Activated CD4-positive, alpha-beta T cell treated with anti-CD3 and anti-CD28 coated beads for 36 hours (primary cell): Measurements from ENCODE around the gene ACTR6. TPM values are rescaled to one million over a fixed set of nuclear protein-coding genes. Genes with fewer than 3 reads are reported as not detected.
"Not testable (repeated sequence)": the region's sequence is repeated elsewhere in the genome, so short reads cannot be mapped to it uniquely, and the experiment has no call there.

Experiments used
- ATAC-seq: fragments of 200-7000 bp; cut with Tn5 transposase; one replicate; pipeline ENCODE4 v1.10.0; 2021; ENCODE audit warnings: mild to moderate bottlenecking, moderate library complexity
- CTCF ChIA-PET: fragments of 350-600 bp; sonication (Branson Sonifier 250); formaldehyde crosslinking; loops from one replicate; lab custom pipeline; 2021; ENCODE audit warnings: antibody characterized with exemption; lab: Charles Lee
- POLR2A ChIA-PET: fragments of 350-600 bp; sonication (Branson Sonifier 250); formaldehyde crosslinking; loops from one replicate; lab custom pipeline; 2021; ENCODE audit warnings: antibody characterized with exemption, inconsistent platforms; lab: Charles Lee
- DNase-seq: peaks from one replicate; pipeline ENCODE4 v3.0.0-alpha.2; 2020
- H3K27ac Mint-ChIP-seq: one replicate; pipeline ENCODE4 v1.8.0; 2021; ENCODE audit warnings: mixed read lengths
- H3K27me3 Mint-ChIP-seq: one replicate; pipeline ENCODE4 v1.8.0; 2021; ENCODE audit warnings: mixed read lengths
- H3K36me3 Mint-ChIP-seq: one replicate; pipeline ENCODE4 v1.8.0; 2021; ENCODE audit warnings: low read depth, mixed read lengths
- H3K4me1 Mint-ChIP-seq: one replicate; pipeline ENCODE4 v1.8.0; 2021; ENCODE audit warnings: mixed read lengths
- H3K4me3 Mint-ChIP-seq: one replicate; pipeline ENCODE4 v1.8.0; 2021; ENCODE audit warnings: mild to moderate bottlenecking, moderate library complexity, mixed read lengths
- H3K9me3 Mint-ChIP-seq: one replicate; pipeline ENCODE4 v1.8.0; 2021; ENCODE audit warnings: low read depth, mixed read lengths
- intact Hi-C, 2 experiments: fragments of 100-400 bp; cut with DNase I in 1 of 2; cut with micrococcal nuclease in 1 of 2; formaldehyde crosslinking; loops; one replicate each; pipeline versions ENCODE4 v1.14.2 to v1.15.1; 2022 to 2024; cut with DNase I, micrococcal nuclease
- total RNA-seq, 2 experiments: library from RNA; stranded (reverse); gene quantifications; one replicate each; pipeline ENCODE4 v1.2.3, GENCODE V29; 2021

Gene ACTR6
- total RNA-seq, 2 experiments from 2014 or later, result 21.6 to 37.3 TPM

GRCh38 chr12:100221523-100221922 is 20.9 kb downstream of the ACTR6 start:
- Mint-ChIP-seq H3K27ac (no peak overlapping the region), H3K36me3 (peaks cover 24% of the 10 kb centered on the region), H3K9me3 (no peaks in the 10 kb centered on the region), H3K27me3 (no peaks in the 10 kb centered on the region), H3K4me3 (no peak overlapping the region), H3K4me1 (no peaks in the 10 kb centered on the region)
- CTCF ChIA-PET, result interaction anchor here (0.9 to 1.0 kb wide), 2 partner anchors 64 to 183 kb away, joined by 3 read pairs; no protein-coding TSS in a partner anchor
- DNase-seq, result no peak
- intact Hi-C loops, result no loop called here
- POLR2A ChIA-PET, result no interaction called here
- no peak for ATAC-seq

- CTCF ChIA-PET, H3K27ac Mint-ChIP-seq, ATAC-seq, H3K4me1 Mint-ChIP-seq, H3K9me3 Mint-ChIP-seq, H3K4me3 Mint-ChIP-seq, DNase-seq, intact Hi-C loops, POLR2A ChIA-PET, H3K27me3 Mint-ChIP-seq: not testable (repeated sequence)
- peaks cover 24% of the 10 kb centered on the region for H3K36me3 Mint-ChIP-seq
Measured at GRCh38 chr12:100222173-100222572, 21.6 kb downstream of the ACTR6 start.

DNA sequence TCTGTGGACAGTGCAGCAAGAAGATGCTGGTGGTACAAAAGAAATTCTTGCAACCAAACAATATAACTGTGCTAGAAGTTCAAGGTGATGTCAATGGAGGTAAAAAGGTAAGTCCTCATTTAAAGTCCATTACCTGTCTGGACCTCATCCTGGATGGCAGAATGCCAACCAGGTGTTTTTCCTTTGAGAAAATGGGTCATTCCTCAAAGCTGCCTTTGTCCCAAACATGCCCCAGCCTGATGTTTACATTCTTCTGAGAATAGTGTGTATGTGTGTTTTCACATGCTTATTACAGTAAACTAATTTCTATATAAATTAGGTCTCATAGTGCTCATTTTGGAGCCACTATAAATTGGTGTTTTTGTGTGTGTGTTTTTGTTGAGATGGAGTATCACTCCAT is 24.9 kb downstream of the ACTR6 start:
- no peak overlapping the region for H3K4me3 Mint-ChIP-seq
- H3K4me1 Mint-ChIP-seq, result no peaks in the 10 kb centered on the region
- CTCF ChIA-PET, result interaction anchor here (0.5 kb wide), 1 partner anchor 23 kb away, joined by 3 read pairs; no protein-coding TSS in a partner anchor

GRCh38 chr12:100229036-100229635 is 28.5 kb downstream of the ACTR6 start:
- POLR2A ChIA-PET, result no interaction called here

More for the DNA sequence above, 24.9 kb downstream of the ACTR6 start:
- POLR2A ChIA-PET, result no interaction called here
- Mint-ChIP-seq H3K36me3 (peaks cover 24% of the 10 kb centered on the region), H3K27ac (no peak overlapping the region), H3K27me3 (no peaks in the 10 kb centered on the region), H3K9me3 (no peaks in the 10 kb centered on the region)
- ATAC-seq, result no peak
- intact Hi-C loops, result no loop called here
- DNase-seq, result no peak

GRCh38 chr12:100229876-100230275 is 29.3 kb downstream of the ACTR6 start:
- ATAC-seq (no peak), DNase-seq (no peak)
- Mint-ChIP-seq H3K4me1 (no peaks in the 10 kb centered on the region), H3K27me3 (no peaks in the 10 kb centered on the region), H3K9me3 (no peaks in the 10 kb centered on the region), H3K27ac (no peak overlapping the region), H3K36me3 (peaks cover 10% of the 10 kb centered on the region), H3K4me3 (no peak overlapping the region)
- intact Hi-C loops, result loop anchor here (5.0 to 10.0 kb wide), 3 partner anchors 445 to 515 kb away; no protein-coding TSS in a partner anchor
- ChIA-PET POLR2A (interaction anchor here (0.6 to 0.7 kb wide), 2 partner anchors 42 to 94 kb away, joined by 8 to 10 read pairs; no protein-coding TSS in a partner anchor), CTCF (interaction anchor here (0.6 kb wide), 1 partner anchor 27 kb away, joined by 6 read pairs; no protein-coding TSS in a partner anchor)

More at GRCh38 chr12:100229036-100229635, 28.5 kb downstream of the ACTR6 start:
- H3K27me3 Mint-ChIP-seq, result no peaks in the 10 kb centered on the region
- CTCF ChIA-PET, result no interaction called here
- peak; percentile 57 for ATAC-seq
- no peak overlapping the region for H3K27ac Mint-ChIP-seq
- DNase-seq, result no peak
- peaks cover 12% of the 10 kb centered on the region for H3K36me3 Mint-ChIP-seq
- no peaks in the 10 kb centered on the region for H3K4me1 Mint-ChIP-seq
- intact Hi-C loops, result no loop called here
- H3K9me3 Mint-ChIP-seq, result no peaks in the 10 kb centered on the region
- H3K4me3 Mint-ChIP-seq, result no peak overlapping the region

- H3K27ac Mint-ChIP-seq, H3K4me1 Mint-ChIP-seq: not testable (repeated sequence)
Measured at GRCh38 chr12:100231873-100232272, 31.3 kb downstream of the ACTR6 start.

GRCh38 chr12:100234166-100234565 is 33.6 kb downstream of the ACTR6 start:
- ChIA-PET POLR2A (no interaction called here), CTCF (interaction anchor here (0.6 to 1.7 kb wide), 3 partner anchors 170 to 1278 kb away, joined by 3 to 11 read pairs (median 4); no protein-coding TSS in a partner anchor)
- Mint-ChIP-seq H3K9me3 (no peaks in the 10 kb centered on the region), H3K4me3 (no peak overlapping the region), H3K4me1 (no peaks in the 10 kb centered on the region), H3K27ac (no peak overlapping the region), H3K27me3 (no peaks in the 10 kb centered on the region), H3K36me3 (no peaks in the 10 kb centered on the region)
- DNase-seq, result no peak
- intact Hi-C loops, result loop anchor here (1.0 to 10.0 kb wide), 5 partner anchors 170 to 511 kb away; no protein-coding TSS in a partner anchor
- ATAC-seq, result no peak

More at GRCh38 chr12:100231873-100232272, 31.3 kb downstream of the ACTR6 start:
- POLR2A ChIA-PET, H3K27me3 Mint-ChIP-seq, H3K4me3 Mint-ChIP-seq, H3K36me3 Mint-ChIP-seq, H3K9me3 Mint-ChIP-seq, DNase-seq, ATAC-seq: not testable (repeated sequence)
- CTCF ChIA-PET, result interaction anchor here (0.8 kb wide), 1 partner anchor 173 kb away, joined by 3 read pairs; no protein-coding TSS in a partner anchor
- intact Hi-C loops, result loop anchor here (5.0 to 10.0 kb wide), 3 partner anchors 443 to 513 kb away; no protein-coding TSS in a partner anchor

DNA sequence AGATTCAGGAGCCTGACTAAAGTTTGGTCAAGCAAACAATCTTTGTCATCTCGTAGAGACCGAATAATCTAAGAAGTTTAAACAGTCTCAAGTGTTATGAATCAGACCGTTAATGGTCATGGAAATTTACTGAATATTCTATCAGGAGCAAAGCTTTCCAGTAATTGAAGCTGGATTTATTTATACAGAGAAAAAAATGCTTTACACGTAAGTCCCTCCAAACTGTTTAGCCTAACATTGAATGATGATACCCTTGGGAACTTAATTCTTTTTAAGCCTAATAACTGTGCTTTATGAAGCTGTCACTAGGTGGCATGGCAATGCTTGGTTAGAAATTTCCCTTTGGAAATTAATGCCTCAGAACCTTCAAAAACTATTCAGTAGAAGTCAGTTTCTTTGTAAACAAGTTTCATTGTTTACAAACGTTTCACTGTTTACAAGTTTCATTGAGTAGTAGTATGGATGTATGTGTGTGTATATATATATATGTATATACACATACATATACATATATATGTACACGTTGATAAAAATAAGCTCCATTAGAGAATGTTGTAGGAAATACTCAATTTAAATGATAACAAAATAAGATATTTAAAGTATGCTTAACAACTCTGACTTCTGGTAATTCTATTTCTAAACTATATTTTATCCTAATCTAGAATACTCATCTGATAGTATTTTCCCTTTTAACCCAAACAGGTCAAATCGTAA is 34.1 kb downstream of the ACTR6 start:
- Mint-ChIP-seq H3K27ac (no peak overlapping the region), H3K9me3 (no peaks in the 10 kb centered on the region), H3K36me3 (no peaks in the 10 kb centered on the region), H3K4me1 (no peaks in the 10 kb centered on the region), H3K4me3 (no peak overlapping the region), H3K27me3 (no peaks in the 10 kb centered on the region)
- ATAC-seq (no peak), DNase-seq (peak; percentile 6)
- POLR2A ChIA-PET, result no interaction called here
- CTCF ChIA-PET, result interaction anchor here (0.5 to 1.8 kb wide), 10 partner anchors 12 to 319 kb away, joined by 3 to 13 read pairs (median 3); no protein-coding TSS in a partner anchor
- intact Hi-C loops, result loop anchor here (1.0 to 10.0 kb wide), 5 partner anchors 170 to 510 kb away; no protein-coding TSS in a partner anchor

- no peak for ATAC-seq
- H3K36me3 Mint-ChIP-seq, result no peaks in the 10 kb centered on the region
- H3K4me1 Mint-ChIP-seq, result no peaks in the 10 kb centered on the region
- no peak overlapping the region for H3K27ac Mint-ChIP-seq
- H3K9me3 Mint-ChIP-seq, result no peaks in the 10 kb centered on the region
- H3K27me3 Mint-ChIP-seq, result no peaks in the 10 kb centered on the region
- CTCF ChIA-PET, result no interaction called here
- no peak overlapping the region for H3K4me3 Mint-ChIP-seq
- POLR2A ChIA-PET, result no interaction called here
- no peak for DNase-seq
- intact Hi-C loops, result loop anchor here (10.0 kb wide), 2 partner anchors 436 to 506 kb away; no protein-coding TSS in a partner anchor
Measured at GRCh38 chr12:100238801-100239200, 38.2 kb downstream of the ACTR6 start.

- Mint-ChIP-seq H3K27ac (no peak overlapping the region), H3K27me3 (no peaks in the 10 kb centered on the region), H3K4me3 (no peak overlapping the region), H3K9me3 (no peaks in the 10 kb centered on the region), H3K36me3 (no peaks in the 10 kb centered on the region), H3K4me1 (no peaks in the 10 kb centered on the region)
- ChIA-PET POLR2A (no interaction called here), CTCF (no interaction called here)
- intact Hi-C loops, result loop anchor here (10.0 kb wide), 2 partner anchors 435 to 505 kb away; no protein-coding TSS in a partner anchor
- DNase-seq, result no peak
- ATAC-seq, result no peak
Measured at GRCh38 chr12:100239589-100239988, 39.0 kb downstream of the ACTR6 start.

GRCh38 chr12:100243137-100243536 is 42.5 kb downstream of the ACTR6 start:
- DNase-seq (no peak), ATAC-seq (no peak)
- no peaks in the 10 kb centered on the region for H3K9me3 Mint-ChIP-seq
- intact Hi-C loops, result no loop called here
- no peak overlapping the region for H3K27ac Mint-ChIP-seq
- H3K4me1 Mint-ChIP-seq, result no peaks in the 10 kb centered on the region
- no peak overlapping the region for H3K4me3 Mint-ChIP-seq
- POLR2A ChIA-PET, result no interaction called here
- CTCF ChIA-PET, result no interaction called here
- H3K27me3 Mint-ChIP-seq, result no peaks in the 10 kb centered on the region
- no peaks in the 10 kb centered on the region for H3K36me3 Mint-ChIP-seq
